GM18870 (cell line): ENCODE data around the gene NRL.

Source experiments
- ATAC-seq: cut with Tn5 transposase; IDR thresholded peaks from one replicate; pipeline ENCODE4 v1.9.1; 2021; ENCODE audit warnings: moderate library complexity; ENCODE audit not compliant: unreplicated experiment

The NRL gene

DNA sequence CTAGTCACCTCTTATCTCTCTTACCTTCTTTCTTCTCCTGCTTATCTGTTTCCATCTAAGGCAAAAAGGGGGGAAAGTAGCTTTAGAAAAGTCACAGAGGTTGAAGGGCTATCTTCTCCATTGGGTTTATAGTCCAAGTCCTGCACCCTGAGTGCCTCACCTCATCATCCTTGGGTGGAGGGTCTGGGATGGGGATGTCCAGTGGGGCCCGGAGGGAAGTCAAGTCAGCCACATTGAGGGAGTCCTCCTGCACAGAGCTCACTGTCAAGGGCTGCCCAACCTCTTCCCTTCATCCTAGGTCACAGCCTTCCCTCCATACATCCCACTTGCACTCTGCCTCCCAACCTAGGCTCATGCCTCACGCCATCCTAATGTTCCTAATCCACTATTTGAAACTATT lies 30.5 kb upstream of the NRL start:
- ATAC-seq = no peak

DNA sequence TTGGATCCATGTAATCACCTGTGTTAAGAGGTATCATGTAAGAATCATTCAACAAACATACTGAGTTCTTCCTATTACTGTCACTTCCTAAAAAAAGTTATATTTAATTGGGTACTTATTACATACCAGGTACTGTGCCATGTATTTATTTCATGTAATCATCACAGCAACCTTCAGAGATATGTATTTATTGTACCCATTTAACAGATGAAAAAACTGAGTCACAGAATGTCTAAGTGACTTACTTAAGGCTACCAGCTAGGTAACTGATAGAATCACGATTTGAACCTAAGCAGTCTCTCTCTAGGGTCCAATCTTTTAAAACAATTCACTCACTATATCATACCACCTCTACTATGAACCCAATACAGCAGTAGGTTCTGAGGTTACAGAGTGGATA lies 29.7 kb upstream of the NRL start:
- ATAC-seq = no peak

DNA sequence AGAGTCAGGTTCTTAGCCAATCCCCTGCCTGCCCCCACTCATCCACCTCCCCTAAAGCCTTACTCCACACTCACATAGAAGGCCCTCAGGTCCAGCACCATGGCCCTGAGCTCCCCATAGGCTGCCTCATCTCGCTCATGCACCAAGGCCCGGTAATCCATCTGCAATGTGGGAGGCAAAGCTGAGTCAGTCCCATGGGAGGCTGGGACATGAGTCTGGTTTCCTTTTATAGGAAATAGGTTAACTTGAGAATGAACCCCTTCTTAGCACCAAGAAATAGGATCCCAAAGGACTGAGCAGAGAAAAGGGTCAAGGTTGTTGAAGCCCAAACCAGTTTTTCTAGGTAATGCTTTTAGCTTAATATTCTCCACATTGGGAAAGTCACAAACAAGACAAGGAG lies 28.8 kb upstream of the NRL start:
- no peak for ATAC-seq

DNA sequence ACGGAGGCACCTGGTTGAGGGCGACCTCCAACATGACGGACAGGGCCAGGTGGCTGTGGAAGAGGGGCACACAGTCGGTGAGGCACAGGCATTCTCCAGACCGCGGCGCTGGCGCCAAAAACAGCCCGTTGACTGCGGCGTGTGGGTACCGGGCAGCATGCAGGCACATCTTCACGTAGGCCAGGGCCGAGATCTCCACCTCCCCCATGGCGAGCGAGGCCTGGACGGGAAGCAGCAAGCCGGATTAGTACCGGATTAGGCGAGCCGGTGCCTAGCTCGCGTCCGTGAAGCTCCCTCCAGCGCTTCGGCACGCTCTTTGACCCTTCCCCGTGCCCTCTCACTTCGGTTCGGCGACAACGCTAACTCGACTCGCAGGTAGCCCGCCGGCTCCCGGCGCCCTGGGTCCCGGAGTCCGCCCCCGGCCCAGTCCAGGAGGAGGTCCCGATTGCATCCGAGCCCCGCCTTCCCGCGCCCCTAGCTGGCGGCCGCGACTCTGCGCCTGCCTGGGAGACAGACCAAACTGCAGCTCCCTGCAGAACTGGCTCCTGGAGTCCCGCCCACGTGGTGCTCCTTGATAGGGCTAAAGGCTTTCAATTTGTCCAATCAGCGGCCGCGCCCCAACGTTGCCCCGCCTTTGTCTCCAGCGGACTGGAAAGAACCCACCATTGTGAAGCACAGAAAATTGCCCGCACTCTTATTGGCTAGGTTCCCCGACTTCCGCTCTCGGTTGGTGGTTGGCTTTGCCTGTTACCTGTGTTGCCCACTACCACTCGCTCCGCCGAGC lies 26.5 kb upstream of the NRL start, which contains the start of gene EMC9:
EMC9 (minus strand) TSS at position 495 of the 784 bp plus-strand sequence; CDS start at position 208, 287 bp downstream.
- ATAC-seq = peak; percentile 79

DNA sequence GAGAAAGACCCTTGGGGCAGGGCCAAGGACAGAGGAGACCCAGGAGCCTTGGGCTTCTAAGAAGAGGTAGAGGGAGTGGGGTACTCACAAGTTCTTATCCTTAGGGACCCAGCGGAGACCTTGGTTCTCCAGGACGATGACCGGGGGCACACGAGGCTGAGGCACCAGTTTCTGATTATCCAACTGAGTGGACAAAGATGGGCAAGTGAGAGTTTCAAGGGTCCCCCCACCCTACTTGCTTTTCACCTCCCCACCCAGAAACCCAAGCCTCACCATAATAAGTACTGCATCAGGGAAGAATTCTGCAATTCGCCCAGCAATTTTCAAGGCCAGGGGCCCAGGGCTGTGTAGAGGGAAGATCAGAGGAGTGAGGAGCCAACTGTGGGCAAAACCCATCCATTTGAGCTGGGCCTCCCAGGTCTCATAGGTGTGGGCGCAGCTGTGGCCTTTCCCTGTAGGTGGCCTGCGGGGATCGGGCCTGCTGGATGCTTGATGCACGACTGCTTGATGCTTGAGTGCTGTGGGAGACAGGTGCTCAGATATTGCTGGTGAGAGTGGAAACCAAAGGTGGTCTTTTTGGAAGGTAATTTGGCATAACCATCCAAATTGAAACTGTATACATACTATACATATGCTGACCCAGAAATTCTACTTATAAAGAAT lies 24.7 kb upstream of the NRL start:
- ATAC-seq = no peak

DNA sequence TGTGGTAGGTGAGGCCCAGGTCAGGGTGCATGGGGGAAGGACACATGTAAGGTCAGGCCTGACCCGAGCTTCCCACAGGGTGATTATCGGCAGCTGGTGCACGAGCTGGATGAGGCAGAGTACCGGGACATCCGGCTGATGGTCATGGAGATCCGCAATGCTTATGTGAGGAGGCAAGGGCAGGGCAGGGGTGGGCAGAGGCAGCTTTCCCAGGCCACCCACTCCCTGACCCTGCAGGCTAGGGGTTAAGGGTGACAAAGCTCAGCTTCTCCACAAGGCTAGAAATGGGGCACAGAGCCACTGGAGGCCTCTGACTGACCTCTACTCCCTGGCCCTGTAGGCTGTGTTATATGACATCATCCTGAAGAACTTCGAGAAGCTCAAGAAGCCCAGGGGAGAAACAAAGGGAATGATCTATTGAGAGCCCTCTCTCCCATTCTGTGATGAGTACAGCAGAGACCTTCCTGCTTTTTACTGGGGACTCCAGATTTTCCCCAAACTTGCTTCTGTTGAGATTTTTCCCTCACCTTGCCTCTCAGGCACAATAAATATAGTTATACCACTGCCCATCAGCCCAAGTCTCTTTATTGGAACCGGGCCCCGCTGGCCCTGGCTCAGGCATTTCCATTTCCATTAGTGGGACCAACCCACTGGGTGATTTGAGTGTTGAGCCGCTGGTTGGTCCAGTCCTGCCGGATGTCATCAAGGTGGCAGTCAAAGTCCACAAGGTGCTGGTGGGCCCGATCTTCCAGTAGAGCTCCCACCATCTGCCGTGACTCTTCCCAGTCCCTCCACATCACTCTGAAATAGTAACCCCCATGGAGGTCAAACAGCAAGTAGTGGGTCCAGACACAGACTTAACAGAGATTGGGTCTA lies 23.9 kb upstream of the NRL start:
- no peak for ATAC-seq

DNA sequence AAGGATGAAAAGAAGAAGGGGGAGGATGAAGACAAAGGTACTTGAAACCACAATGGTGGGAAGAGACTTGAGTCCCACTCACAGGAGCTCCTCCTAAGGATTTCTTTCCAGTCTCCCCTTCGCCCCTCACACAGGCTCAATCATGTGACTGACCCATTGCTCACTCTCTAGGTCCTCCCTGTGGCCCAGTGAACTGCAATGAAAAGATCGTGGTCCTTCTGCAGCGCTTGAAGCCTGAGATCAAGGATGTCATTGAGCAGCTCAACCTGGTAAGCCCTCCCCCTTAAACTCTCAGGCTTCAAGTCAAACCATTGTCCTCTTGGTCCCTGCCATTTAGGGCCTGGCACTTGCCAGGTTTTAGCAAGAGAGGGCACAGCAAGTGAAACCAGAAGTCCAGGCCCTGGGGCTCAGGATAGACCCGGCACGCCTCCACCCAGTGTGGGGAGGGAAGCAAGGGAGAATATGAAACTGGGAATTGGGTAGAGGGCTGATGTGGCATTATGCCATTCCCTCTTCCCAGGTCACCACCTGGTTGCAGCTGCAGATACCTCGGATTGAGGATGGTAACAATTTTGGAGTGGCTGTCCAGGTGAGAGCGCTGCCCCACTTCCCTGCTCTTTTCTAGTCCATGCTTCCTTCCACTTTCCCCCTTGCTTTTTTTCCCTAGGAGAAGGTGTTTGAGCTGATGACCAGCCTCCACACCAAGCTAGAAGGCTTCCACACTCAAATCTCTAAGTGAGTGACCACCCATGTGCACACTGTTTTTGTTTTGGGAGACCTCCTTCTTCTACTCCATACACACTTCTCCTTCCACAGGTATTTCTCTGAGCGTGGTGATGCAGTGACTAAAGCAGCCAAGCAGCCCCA lies 23.0 kb upstream of the NRL start:
- ATAC-seq = no peak

DNA sequence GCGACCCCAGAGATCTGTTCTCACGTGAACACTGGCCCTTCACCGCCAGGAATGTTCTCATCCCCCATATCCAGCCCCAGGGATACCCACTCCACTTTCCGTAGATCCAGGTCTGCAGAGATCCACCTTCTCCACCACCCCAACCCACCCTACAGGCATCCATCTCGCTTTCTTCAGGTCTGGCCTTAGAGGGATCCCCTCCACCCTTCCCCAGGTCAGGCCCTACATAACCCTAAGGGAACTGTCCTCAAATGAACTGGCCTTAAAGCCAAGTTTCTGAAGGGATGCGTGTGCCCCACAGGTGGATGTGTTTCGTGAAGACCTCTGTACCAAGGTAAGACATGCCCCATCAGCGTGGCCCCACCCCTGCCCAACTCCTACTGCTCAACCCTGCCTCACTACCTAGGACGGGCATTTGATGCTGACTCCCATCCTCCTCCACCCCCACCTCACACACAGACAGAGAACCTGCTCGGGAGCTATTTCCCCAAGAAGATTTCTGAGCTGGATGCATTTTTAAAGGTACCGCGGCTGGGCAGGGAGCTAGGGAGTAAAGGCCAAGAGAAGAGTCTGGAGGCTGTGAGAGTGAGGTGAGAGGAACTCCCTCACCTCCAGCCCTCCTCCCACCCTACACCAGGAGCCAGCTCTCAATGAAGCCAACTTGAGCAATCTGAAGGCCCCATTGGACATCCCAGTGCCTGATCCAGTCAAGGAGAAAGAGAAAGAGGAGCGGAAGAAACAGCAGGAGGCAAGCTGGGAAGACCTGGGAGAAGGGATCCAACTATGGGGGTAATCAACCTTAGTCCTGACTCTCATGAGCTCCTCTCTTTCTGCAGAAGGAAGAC lies 22.2 kb upstream of the NRL start:
- ATAC-seq = no peak

DNA sequence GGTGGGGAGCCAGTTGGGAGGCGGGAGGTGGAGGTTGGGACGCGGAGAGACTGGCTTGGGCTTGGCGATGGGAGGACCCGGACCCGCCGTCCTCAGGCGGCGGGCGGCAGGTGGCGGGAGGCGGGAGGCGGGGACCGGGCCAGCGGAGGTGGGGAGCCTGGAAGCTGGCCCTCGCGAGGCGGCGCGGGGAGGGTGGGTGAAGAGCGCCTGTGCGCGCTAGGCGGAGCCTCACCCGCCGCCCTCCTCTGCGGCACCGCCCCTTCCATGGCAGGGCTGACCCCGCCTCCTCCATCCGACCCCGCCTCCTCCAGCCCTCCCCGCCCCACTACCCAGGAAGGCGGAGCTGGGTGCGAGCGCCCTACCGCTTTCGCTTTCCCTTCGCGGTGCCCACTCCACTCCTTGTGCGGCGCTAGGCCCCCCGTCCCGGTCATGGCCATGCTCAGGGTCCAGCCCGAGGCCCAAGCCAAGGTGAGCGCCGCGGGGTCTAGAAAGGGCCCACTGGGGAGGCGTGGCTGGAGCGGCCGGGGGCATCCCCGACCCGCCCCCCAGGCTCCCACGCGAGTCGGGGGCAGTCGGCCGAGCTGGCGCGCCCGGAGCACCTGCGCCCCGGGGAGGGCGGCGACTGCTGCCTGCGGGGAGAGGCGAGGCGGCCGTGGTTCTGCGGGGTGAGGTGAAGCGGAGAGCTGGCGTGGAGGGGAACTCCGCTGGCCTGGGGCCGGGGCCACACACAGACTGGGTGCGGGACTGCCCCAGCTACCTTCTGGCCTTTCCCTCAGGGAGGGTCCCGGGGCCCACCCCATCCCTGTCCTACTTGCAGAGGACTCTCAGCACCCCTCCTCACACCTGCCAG lies 21.3 kb upstream of the NRL start, which contains the start of gene PSME1:
PSME1 (plus strand) TSS at position 361 of the 850 bp plus-strand sequence; CDS start at position 430, 69 bp downstream.
- ATAC-seq = peak; percentile 34

DNA sequence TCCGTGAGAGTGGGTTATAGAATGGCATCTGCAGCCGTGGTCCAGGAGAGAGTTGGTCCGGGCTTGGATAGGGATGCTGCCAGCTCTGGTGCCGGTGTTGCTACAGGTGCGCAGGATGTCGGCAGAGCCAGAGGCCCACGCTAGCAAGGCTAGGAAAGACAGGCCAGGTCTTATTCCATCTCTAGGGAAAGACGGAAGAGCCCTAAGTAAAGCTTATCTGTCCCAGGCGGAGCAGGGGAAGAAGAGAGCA lies 20.8 kb upstream of the NRL start:
- ATAC-seq = peak; percentile 15

DNA sequence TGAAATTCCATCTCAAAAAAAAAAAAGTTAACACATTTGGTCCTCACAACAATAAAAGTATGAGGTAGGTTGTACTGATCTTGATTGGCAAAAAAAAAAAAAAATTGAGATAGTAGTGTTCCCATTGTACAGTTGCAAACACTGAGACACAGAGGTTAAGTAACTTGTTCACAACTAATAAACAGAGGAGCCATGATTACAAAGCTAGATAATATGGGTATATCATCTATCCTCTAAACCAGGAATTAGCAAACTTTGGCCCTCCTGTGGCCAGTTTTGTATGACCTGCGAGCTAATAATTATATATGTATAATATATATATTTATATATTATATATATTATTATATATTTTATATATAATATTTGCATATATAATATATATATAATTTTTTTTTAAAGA lies 19.0 kb upstream of the NRL start:
- ATAC-seq = no peak

DNA sequence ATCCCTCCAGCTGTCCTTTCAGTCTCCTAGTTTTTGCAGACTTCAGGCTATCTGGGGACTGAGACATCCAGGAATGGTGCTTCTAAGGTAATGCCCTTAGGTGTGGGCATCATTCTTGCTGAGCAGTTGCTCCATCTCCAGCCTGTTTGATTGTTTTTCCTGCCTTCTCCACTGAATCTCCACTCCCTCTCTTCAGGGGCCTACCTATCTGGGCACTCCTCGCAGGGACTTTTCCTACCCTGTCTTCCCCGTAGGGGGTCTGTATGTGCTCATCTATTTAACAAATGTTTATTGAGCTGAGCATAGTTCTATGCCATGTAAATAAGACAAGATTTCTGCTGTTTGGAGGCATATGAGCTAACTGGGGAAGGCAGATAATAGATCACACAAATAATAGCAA lies 18.2 kb upstream of the NRL start:
- ATAC-seq = no peak

DNA sequence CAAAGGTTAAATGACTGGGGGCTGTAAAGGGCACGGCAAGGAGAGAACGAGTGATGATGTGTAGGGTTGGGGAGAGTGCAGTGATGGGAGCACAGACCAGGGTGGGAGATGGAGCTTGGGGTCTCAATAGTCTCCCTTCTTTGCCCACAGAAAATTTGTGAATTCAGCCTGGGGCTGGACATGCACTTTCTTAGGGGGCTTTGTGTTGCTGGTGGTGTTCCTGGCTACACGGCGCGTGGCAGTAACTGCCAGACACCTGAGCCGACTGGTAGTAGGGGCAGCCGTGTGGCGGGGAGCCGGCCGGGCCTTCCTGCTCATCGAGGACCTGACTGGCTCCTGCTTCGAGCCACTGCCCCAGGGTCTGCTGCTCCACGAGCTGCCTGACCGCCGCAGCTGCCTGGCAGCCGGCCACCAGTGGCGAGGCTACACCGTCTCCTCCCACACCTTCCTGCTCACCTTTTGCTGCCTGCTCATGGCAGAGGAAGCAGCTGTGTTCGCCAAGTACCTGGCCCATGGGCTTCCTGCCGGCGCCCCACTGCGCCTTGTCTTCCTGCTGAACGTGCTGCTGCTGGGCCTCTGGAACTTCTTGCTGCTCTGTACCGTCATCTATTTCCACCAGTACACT lies 17.4 kb upstream of the NRL start:
- ATAC-seq = no peak

DNA sequence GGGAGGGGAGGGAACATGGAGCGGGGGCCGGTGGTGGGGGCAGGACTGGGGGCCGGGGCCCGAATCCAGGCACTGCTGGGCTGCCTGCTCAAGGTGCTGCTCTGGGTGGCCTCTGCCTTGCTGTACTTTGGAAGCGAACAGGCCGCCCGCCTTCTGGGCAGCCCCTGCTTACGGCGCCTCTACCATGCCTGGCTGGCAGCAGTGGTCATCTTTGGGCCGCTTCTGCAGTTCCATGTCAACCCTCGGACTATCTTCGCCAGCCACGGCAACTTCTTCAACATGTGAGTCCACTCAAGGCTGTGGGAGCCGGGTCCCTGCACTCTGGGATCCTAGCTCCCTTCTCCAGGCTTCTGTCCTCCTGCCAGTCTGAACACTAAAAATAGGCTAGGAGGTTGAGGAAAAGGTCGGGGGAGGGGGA lies 16.8 kb upstream of the NRL start:
- ATAC-seq = no peak

DNA sequence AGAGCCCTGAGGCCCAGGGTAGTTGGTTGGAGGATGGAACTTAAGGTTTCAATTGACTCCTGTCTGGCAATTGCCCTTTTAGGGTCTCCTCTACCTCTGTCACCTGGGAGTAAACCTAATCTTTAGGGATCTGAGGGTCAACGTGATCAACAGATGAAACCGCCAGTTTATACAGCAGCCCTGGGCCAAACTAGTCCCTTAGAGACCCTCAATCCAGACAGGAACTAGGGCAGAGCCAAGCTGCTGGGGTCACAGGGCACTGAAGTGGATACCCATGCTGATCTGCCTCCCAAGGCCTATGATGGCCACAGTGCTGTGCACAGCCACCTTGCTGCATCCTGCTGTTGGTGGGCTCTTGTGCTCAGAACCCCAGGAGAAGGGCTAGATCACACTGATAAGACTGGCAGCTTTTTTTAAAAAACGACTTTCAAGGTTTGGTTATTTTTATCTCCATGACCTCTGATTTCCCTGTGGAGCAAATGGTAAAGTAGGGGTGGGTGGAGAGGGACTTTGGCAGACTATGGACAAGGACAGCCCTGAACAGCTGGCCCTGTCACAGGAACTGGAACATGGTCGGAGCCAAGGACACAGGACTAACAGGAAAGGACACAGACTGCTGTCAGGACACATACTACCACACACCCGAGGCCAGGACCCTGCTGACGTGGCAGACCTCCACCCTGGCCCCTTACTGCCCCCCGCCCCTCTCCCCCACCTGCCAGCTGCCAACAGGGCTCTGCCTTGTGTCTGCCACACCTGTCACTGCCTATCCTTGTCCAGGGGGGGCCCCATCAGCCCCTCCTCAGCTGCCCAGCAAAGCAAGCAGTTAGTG lies 16.2 kb upstream of the NRL start:
- ATAC-seq = no peak

DNA sequence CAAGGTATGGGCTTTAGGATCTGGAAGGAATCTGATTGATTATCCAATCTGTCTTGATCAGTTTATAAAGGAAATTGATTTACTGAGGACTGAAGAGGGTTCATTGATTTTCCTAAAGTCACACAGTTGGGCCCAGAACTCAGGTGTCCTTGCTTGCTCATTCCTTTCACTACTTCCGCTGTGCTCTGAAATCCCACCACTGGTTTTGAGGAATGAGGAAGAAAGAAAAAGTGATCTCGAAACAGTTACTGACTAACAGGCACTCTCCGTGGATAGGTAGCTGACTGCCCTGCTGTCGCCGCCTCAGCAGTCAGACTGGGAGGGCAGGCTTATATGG lies 15.6 kb upstream of the NRL start, which contains the start of gene FITM1:
FITM1 (plus strand) TSS at position 280 of the 337 bp plus-strand sequence. CDS start 905 bp downstream, outside the sequence.
- no peak for ATAC-seq

DNA sequence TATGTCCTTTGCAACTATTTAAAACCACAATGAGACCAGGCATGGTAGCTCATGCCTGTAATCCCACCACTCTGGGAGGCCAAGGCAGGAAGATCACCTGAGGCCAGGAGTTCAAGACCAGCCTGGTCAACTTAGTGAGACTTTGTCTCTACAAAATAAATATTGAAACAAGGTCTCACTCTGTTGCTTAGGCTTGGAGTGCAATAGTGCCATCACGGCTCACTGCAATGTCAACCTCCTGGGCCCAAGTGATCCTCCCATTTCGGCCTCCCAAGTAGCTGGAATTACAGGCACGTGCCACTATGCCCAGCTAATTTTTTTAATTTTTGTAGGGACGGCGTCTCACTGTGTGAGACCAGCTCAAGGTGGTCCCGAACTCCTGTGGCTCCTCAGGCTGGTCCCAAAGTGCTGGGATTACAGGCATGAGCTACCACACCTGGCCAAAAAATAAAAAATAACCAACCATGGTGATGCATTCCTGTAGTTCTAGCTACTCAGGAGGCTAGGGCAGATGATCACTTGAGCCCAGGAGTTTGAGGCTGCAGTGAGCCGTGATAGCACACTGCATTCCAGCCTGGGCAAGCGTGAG lies 14.8 kb upstream of the NRL start:
- no peak for ATAC-seq
